GM21367 (cell line): ENCODE results near the gene ZKSCAN2.

Experiments
- ATAC-seq: cut with Tn5 transposase; IDR thresholded peaks from one replicate; pipeline ENCODE4 v1.9.1; 2021; ENCODE audit not compliant: unreplicated experiment

ZKSCAN2 gene

GRCh38 chr16:25224731-25225319 lies 32.8 kb downstream of the ZKSCAN2 start:
- no peak for ATAC-seq

- no peak for ATAC-seq
Observed at GRCh38 chr16:25223964-25224363, 33.7 kb downstream of the ZKSCAN2 start.

GRCh38 chr16:25222959-25223358 lies 34.7 kb downstream of the ZKSCAN2 start:
- ATAC-seq, result no peak

GRCh38 chr16:25219070-25219737 lies 38.4 kb downstream of the ZKSCAN2 start:
- no peak for ATAC-seq

GRCh38 chr16:25217921-25218320 lies 39.7 kb downstream of the ZKSCAN2 start:
- ATAC-seq, result no peak

- no peak for ATAC-seq
Observed at GRCh38 chr16:25217112-25217511, 40.5 kb downstream of the ZKSCAN2 start.

- no peak for ATAC-seq
Observed at GRCh38 chr16:25213709-25214397, 43.8 kb downstream of the ZKSCAN2 start.

GRCh38 chr16:25212636-25213035 lies 45.0 kb downstream of the ZKSCAN2 start:
- no peak for ATAC-seq

- no peak for ATAC-seq
Observed at GRCh38 chr16:25210758-25211157, 46.9 kb downstream of the ZKSCAN2 start.

- no peak for ATAC-seq
Observed at GRCh38 chr16:25199457-25199856, 58.2 kb downstream of the ZKSCAN2 start.

- ATAC-seq, result no peak
Observed at GRCh38 chr16:25198021-25198420, 59.6 kb downstream of the ZKSCAN2 start.

- no peak for ATAC-seq
Observed at GRCh38 chr16:25194273-25194878, 63.3 kb downstream of the ZKSCAN2 start.

- no peak for ATAC-seq
Observed at GRCh38 chr16:25192096-25192495, 65.5 kb downstream of the ZKSCAN2 start.

- no peak for ATAC-seq
Observed at GRCh38 chr16:25189305-25189704, 68.3 kb downstream of the ZKSCAN2 start.

- ATAC-seq, result no peak
Observed at GRCh38 chr16:25187491-25187795, 70.2 kb downstream of the ZKSCAN2 start.
